HEK293 (cell line): ENCODE results near the gene HECTD2.

ENCODE experiments used
- CTCF ChIA-PET: fragments of 350-600 bp; formaldehyde crosslinking; extraction: SDS; loops from one replicate; lab custom pipeline; 2021; ENCODE audit warnings: antibody characterized with exemption; lab: Yijun Ruan, JAX
- POLR2A ChIA-PET: fragments of 300-600 bp; formaldehyde crosslinking; extraction: SDS; loops from one replicate; lab custom pipeline; 2020; ENCODE audit warnings: antibody characterized with exemption, inconsistent platforms; lab: Yijun Ruan, JAX
- H3K27ac ChIP-seq: fragments of 200-500 bp; sonication (Bioruptor generic); 2 replicates; pipeline ENCODE4 v1.5.1; 2014; ENCODE audit warnings: low read depth, low read length, control low read depth, inconsistent platforms; ENCODE audit errors: extremely low read depth
- H3K36me3 ChIP-seq, 2 experiments: fragments of 200-500 bp in 1 of 2; sonication (Bioruptor generic) in 1 of 2; 1 replicate in 1 of 2; 2 replicates in 1 of 2; pipeline ENCODE4 v1.5.1; 2014 to 2017; ENCODE audit warnings: inconsistent platforms in 2 of 2, low read length in 2 of 2; ENCODE audit not compliant: control insufficient read depth in 2 of 2, insufficient read depth in 1 of 2
- H3K4me1 ChIP-seq: fragments of 200-500 bp; sonication (Bioruptor generic); 2 replicates; pipeline ENCODE4 v1.5.1; 2014; ENCODE audit warnings: mild to moderate bottlenecking, low read length, inconsistent platforms; ENCODE audit not compliant: control insufficient read depth, insufficient read depth
- H3K4me3 ChIP-seq: 2 replicates; pipeline ENCODE4 v1.5.1; 2011; ENCODE audit warnings: low read depth, mild to moderate bottlenecking, control low read depth, low read length, moderate library complexity
- H3K9me3 ChIP-seq: fragments of 200-500 bp; sonication (Bioruptor generic); 2 replicates; pipeline ENCODE4 v1.5.1; 2014; ENCODE audit warnings: low read depth, low read length, inconsistent platforms; ENCODE audit not compliant: control insufficient read depth, insufficient read depth
- BCL11B ChIP-seq: fragments of 450-650 bp; formaldehyde crosslinking; IDR thresholded peaks from 2 replicates; pipeline ENCODE4 v1.5.1; 2016; ENCODE audit warnings: low read depth, missing biosample characterization, missing genetic modification characterization
- GLI2 ChIP-seq: fragments of 450-650 bp; formaldehyde crosslinking; IDR thresholded peaks from 2 replicates; pipeline ENCODE4; 2017; ENCODE audit warnings: missing biosample characterization, missing genetic modification characterization, low read depth, borderline replicate concordance
- GLI4 ChIP-seq: fragments of 450-650 bp; formaldehyde crosslinking; IDR thresholded peaks from 2 replicates; pipeline ENCODE4 v1.5.1; 2016; ENCODE audit warnings: missing biosample characterization, missing genetic modification characterization
- GLIS2 ChIP-seq: fragments of 450-650 bp; formaldehyde crosslinking; IDR thresholded peaks from 2 replicates; pipeline ENCODE4 v1.5.1; 2016; ENCODE audit warnings: missing biosample characterization, missing genetic modification characterization
- MZF1 ChIP-seq: fragments of 450-650 bp; formaldehyde crosslinking; IDR thresholded peaks from 2 replicates; pipeline ENCODE4 v1.5.1; 2017; ENCODE audit warnings: missing biosample characterization, missing genetic modification characterization, borderline replicate concordance
- OSR2 ChIP-seq: fragments of 450-650 bp; formaldehyde crosslinking; IDR thresholded peaks from 2 replicates; pipeline ENCODE4 v1.5.1; 2016; ENCODE audit warnings: missing biosample characterization, missing genetic modification characterization
- OVOL3 ChIP-seq: fragments of 450-650 bp; formaldehyde crosslinking; IDR thresholded peaks from 2 replicates; pipeline ENCODE4 v1.5.1; 2016; ENCODE audit warnings: missing biosample characterization, missing genetic modification characterization
- REPIN1 ChIP-seq: fragments of 450-650 bp; formaldehyde crosslinking; IDR thresholded peaks from 2 replicates; pipeline ENCODE4 v1.5.1; 2017; ENCODE audit warnings: missing biosample characterization, missing genetic modification characterization, low read depth
- SALL2 ChIP-seq: fragments of 450-650 bp; formaldehyde crosslinking; IDR thresholded peaks from 2 replicates; pipeline ENCODE4 v1.5.0; 2017; ENCODE audit warnings: missing biosample characterization, mild to moderate bottlenecking, missing genetic modification characterization, borderline replicate concordance
- ZBTB1 ChIP-seq: fragments of 450-650 bp; formaldehyde crosslinking; IDR thresholded peaks from 2 replicates; pipeline ENCODE4 v1.5.1; 2016; ENCODE audit warnings: missing biosample characterization, missing genetic modification characterization
- ZBTB48 ChIP-seq: fragments of 450-650 bp; formaldehyde crosslinking; IDR thresholded peaks from 2 replicates; pipeline ENCODE4 v1.5.1; 2016; ENCODE audit warnings: missing biosample characterization, missing genetic modification characterization
- ZNF146 ChIP-seq: fragments of 450-650 bp; formaldehyde crosslinking; IDR thresholded peaks from 2 replicates; pipeline ENCODE4 v1.5.1; 2016; ENCODE audit warnings: missing biosample characterization, missing genetic modification characterization
- ZNF202 ChIP-seq: fragments of 450-650 bp; formaldehyde crosslinking; IDR thresholded peaks from 2 replicates; pipeline ENCODE4 v1.5.1; 2016; ENCODE audit warnings: missing biosample characterization, missing genetic modification characterization, borderline replicate concordance
- ZNF302 ChIP-seq: fragments of 450-650 bp; formaldehyde crosslinking; IDR thresholded peaks from 2 replicates; pipeline ENCODE4 v1.5.1; 2016; ENCODE audit warnings: missing biosample characterization, missing genetic modification characterization, low read depth
- ZNF335 ChIP-seq: fragments of 450-650 bp; formaldehyde crosslinking; conservative IDR thresholded peaks from 2 replicates; pipeline ENCODE4 v1.5.1; 2016; ENCODE audit warnings: missing biosample characterization, missing genetic modification characterization
- ZNF37A ChIP-seq: fragments of 450-650 bp; IDR thresholded peaks from 2 replicates; pipeline ENCODE4 v1.5.1; 2018; ENCODE audit warnings: missing biosample characterization, missing genetic modification characterization
- ZNF394 ChIP-seq: fragments of 450-650 bp; formaldehyde crosslinking; IDR thresholded peaks from 2 replicates; pipeline ENCODE4 v1.5.1; 2016; ENCODE audit warnings: missing biosample characterization, missing genetic modification characterization, mild to moderate bottlenecking, moderate library complexity, borderline replicate concordance
- ZNF571 ChIP-seq: fragments of 450-650 bp; formaldehyde crosslinking; IDR thresholded peaks from 2 replicates; pipeline ENCODE4 v1.5.0; 2017; ENCODE audit warnings: missing biosample characterization, missing genetic modification characterization
- ZNF777 ChIP-seq: fragments of 450-650 bp; formaldehyde crosslinking; IDR thresholded peaks from 2 replicates; pipeline ENCODE4 v1.5.1; 2017; ENCODE audit warnings: missing biosample characterization, missing genetic modification characterization, borderline replicate concordance
- ZXDB ChIP-seq: fragments of 450-650 bp; formaldehyde crosslinking; IDR thresholded peaks from 2 replicates; pipeline ENCODE4 v1.5.1; 2016; ENCODE audit warnings: missing biosample characterization, missing genetic modification characterization
- TF ChIP-seq, protein P1 (sequence below): fragments of 450-650 bp; formaldehyde crosslinking; IDR thresholded peaks from 2 replicates; pipeline ENCODE4 v1.5.1; 2016; ENCODE audit warnings: missing biosample characterization, missing genetic modification characterization, low read depth
- TF ChIP-seq, protein P2 (sequence below): fragments of 450-650 bp; formaldehyde crosslinking; IDR thresholded peaks from 2 replicates; pipeline ENCODE4 v1.5.1; 2016; ENCODE audit warnings: missing biosample characterization, missing genetic modification characterization
- TF ChIP-seq, protein P3 (sequence below): fragments of 450-650 bp; formaldehyde crosslinking; IDR thresholded peaks from 2 replicates; pipeline ENCODE4 v1.5.1; 2017; ENCODE audit warnings: missing biosample characterization, missing genetic modification characterization
- TF ChIP-seq, protein P4 (sequence below): fragments of 450-650 bp; formaldehyde crosslinking; conservative IDR thresholded peaks from 2 replicates; pipeline ENCODE4 v1.5.1; 2016; ENCODE audit warnings: low read depth, missing biosample characterization, missing genetic modification characterization

Gene HECTD2

DNA sequence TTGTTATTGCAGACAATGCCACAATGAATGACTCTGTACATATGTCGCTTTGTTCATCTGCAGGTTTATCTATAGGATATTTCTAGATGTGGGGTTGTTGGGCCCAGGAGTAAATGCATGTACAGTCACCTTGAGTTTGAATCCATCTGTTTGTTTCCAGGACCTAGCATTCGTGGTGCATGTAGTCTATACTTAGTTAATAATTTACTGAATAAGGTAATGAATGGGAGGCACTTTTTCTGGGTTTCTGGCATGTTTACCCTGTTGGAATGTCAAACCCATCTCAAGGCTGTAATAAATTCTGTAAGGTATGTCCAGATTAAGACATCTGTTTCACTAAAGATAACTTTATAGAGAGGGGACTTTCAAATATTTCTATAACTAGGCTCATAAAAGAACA lies 23.5 kb downstream of the HECTD2 start:
- Histone ChIP-seq H3K4me1 (no peaks in the 10 kb centered on the region), H3K9me3 (no peaks in the 10 kb centered on the region), H3K4me3 (no peak overlapping the region), H3K36me3 (peaks cover 0 to 5% of the 10 kb centered on the region in 2 experiments; a peak in 1 of 3 replicates), H3K27ac (no peak overlapping the region)
- ChIA-PET POLR2A (no interaction called here), CTCF (no interaction called here)
- TF ChIP-seq REPIN1 (no peak), OVOL3 (tag by site-specific recombination) (no peak), GLIS2 (tag by site-specific recombination) (no peak), MZF1 (no peak)
- TF ChIP-seq, protein P1, sequence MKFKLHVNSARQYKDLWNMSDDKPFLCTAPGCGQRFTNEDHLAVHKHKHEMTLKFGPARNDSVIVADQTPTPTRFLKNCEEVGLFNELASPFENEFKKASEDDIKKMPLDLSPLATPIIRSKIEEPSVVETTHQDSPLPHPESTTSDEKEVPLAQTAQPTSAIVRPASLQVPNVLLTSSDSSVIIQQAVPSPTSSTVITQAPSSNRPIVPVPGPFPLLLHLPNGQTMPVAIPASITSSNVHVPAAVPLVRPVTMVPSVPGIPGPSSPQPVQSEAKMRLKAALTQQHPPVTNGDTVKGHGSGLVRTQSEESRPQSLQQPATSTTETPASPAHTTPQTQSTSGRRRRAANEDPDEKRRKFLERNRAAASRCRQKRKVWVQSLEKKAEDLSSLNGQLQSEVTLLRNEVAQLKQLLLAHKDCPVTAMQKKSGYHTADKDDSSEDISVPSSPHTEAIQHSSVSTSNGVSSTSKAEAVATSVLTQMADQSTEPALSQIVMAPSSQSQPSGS (tag by site-specific recombination) = no peak

DNA sequence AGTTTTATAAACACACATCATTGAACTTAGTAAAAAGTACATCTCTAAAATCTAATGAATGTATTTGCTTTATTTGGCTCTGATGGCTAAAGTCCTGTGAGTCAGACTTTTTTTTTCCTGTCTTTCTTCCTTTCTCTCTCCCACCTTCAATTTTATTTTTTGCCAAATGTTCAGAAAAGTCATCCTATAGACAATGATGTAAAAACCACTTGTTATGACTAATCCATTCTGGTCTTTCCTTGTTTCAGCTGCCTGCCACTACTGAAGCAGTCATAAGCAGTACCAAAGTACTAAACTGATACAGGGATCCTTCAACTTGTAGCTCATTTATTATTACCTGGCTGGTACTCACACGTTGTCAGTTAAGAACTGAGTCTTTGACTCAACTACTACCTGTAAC lies 23.9 kb downstream of the HECTD2 start:
- ChIA-PET CTCF (no interaction called here), POLR2A (no interaction called here)
- Histone ChIP-seq H3K4me1 (no peaks in the 10 kb centered on the region), H3K36me3 (peaks cover 0 to 5% of the 10 kb centered on the region in 2 experiments; a peak in 1 of 3 replicates), H3K4me3 (no peak overlapping the region), H3K9me3 (no peaks in the 10 kb centered on the region), H3K27ac (no peak overlapping the region)
- TF ChIP-seq, protein P2, sequence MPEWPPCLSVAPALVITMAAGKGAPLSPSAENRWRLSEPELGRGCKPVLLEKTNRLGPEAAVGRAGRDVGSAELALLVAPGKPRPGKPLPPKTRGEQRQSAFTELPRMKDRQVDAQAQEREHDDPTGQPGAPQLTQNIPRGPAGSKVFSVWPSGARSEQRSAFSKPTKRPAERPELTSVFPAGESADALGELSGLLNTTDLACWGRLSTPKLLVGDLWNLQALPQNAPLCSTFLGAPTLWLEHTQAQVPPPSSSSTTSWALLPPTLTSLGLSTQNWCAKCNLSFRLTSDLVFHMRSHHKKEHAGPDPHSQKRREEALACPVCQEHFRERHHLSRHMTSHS (tag by site-specific recombination) = no peak
- TF ChIP-seq ZNF335 (tag by site-specific recombination) = no peak
- TF ChIP-seq ZNF37A (tag by site-specific recombination) = no peak
- no peak for TF ChIP-seq ZNF777 (tag by site-specific recombination)
- TF ChIP-seq ZBTB1 = no peak
- TF ChIP-seq, protein P3, sequence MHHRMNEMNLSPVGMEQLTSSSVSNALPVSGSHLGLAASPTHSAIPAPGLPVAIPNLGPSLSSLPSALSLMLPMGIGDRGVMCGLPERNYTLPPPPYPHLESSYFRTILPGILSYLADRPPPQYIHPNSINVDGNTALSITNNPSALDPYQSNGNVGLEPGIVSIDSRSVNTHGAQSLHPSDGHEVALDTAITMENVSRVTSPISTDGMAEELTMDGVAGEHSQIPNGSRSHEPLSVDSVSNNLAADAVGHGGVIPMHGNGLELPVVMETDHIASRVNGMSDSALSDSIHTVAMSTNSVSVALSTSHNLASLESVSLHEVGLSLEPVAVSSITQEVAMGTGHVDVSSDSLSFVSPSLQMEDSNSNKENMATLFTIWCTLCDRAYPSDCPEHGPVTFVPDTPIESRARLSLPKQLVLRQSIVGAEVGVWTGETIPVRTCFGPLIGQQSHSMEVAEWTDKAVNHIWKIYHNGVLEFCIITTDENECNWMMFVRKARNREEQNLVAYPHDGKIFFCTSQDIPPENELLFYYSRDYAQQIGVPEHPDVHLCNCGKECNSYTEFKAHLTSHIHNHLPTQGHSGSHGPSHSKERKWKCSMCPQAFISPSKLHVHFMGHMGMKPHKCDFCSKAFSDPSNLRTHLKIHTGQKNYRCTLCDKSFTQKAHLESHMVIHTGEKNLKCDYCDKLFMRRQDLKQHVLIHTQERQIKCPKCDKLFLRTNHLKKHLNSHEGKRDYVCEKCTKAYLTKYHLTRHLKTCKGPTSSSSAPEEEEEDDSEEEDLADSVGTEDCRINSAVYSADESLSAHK (tag by site-specific recombination) = no peak
- no peak for TF ChIP-seq ZBTB48 (tag by site-specific recombination)
- no peak for TF ChIP-seq ZXDB (tag by site-specific recombination)
- TF ChIP-seq ZNF302 (tag by site-specific recombination) = no peak

DNA sequence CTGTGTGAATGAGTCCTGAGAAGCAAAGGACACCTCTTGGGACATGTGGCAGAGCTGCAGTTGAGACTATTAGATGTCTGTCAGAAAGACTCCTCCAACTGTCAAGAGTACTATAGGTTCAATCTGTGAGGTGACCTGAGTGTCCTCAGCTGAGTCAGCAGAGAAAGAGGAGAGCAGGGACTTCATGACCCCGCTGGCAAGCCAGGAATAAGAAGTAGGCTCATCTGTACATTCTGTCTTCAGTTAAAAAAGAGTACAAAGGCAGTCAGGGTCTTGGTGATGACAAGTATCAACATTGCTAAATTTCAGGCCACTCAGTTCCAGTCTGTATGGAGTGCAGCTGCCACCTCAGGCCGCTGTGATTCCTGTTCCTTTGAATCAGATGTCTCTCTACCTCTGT lies 25.1 kb downstream of the HECTD2 start:
- H3K9me3 ChIP-seq = no peaks in the 10 kb centered on the region
- no peaks in the 10 kb centered on the region for H3K4me1 ChIP-seq
- CTCF ChIA-PET = no interaction called here
- H3K36me3 ChIP-seq = peaks cover 0 to 5% of the 10 kb centered on the region in 2 experiments; a peak in 1 of 3 replicates
- H3K4me3 ChIP-seq = no peak overlapping the region
- no peak overlapping the region for H3K27ac ChIP-seq
- POLR2A ChIA-PET = no interaction called here
- TF ChIP-seq ZNF202 (tag by site-specific recombination) (no peak), OVOL3 (tag by site-specific recombination) (no peak), BCL11B (no peak), OSR2 (tag by site-specific recombination) (no peak), ZNF394 (tag by site-specific recombination) (no peak), SALL2 (tag by site-specific recombination) (no peak), GLI4 (tag by site-specific recombination) (no peak), ZNF571 (tag by site-specific recombination) (no peak), GLI2 (tag by site-specific recombination) (no peak), ZNF146 (tag by site-specific recombination) (no peak)
- TF ChIP-seq, protein P4, sequence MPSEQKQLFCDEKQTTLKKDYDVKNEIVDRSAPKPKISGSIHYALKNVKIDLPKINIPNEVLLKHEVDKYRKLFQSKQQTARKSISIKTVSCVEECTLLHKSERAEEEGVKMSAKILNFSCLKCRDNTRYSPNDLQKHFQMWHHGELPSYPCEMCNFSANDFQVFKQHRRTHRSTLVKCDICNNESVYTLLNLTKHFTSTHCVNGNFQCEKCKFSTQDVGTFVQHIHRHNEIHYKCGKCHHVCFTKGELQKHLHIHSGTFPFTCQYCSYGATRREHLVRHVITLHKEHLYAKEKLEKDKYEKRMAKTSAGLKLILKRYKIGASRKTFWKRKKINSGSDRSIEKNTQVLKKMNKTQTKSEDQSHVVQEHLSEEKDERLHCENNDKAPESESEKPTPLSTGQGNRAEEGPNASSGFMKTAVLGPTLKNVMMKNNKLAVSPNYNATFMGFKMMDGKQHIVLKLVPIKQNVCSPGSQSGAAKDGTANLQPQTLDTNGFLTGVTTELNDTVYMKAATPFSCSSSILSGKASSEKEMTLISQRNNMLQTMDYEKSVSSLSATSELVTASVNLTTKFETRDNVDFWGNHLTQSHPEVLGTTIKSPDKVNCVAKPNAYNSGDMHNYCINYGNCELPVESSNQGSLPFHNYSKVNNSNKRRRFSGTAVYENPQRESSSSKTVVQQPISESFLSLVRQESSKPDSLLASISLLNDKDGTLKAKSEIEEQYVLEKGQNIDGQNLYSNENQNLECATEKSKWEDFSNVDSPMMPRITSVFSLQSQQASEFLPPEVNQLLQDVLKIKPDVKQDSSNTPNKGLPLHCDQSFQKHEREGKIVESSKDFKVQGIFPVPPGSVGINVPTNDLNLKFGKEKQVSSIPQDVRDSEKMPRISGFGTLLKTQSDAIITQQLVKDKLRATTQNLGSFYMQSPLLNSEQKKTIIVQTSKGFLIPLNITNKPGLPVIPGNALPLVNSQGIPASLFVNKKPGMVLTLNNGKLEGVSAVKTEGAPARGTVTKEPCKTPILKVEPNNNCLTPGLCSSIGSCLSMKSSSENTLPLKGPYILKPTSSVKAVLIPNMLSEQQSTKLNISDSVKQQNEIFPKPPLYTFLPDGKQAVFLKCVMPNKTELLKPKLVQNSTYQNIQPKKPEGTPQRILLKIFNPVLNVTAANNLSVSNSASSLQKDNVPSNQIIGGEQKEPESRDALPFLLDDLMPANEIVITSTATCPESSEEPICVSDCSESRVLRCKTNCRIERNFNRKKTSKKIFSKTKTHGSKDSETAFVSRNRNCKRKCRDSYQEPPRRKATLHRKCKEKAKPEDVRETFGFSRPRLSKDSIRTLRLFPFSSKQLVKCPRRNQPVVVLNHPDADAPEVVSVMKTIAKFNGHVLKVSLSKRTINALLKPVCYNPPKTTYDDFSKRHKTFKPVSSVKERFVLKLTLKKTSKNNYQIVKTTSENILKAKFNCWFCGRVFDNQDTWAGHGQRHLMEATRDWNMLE = no peak
